T1000 (cell line): ENCODE results near the gene LHX5.

ENCODE experiments used
- DNase-seq: peaks from one replicate; lab custom pipeline; 2025; ENCODE audit warnings: mixed read lengths; lab: John Stamatoyannopoulos, UW

Gene LHX5

DNA sequence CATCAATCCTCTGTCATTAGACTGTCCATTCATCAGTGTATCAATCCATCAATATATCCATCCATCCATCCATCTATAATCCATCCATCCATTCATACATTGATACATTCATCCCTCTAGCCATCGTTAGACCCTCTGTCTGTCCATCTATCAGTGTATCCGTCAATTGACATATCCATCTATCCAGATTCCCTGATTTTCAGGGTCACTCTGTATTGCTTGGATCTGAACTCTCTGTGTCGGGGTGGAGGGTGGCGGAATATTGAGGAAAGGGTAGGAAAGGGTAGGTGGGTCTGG, 32.4 kb downstream of the LHX5 start:
- DNase-seq = no peak

DNA sequence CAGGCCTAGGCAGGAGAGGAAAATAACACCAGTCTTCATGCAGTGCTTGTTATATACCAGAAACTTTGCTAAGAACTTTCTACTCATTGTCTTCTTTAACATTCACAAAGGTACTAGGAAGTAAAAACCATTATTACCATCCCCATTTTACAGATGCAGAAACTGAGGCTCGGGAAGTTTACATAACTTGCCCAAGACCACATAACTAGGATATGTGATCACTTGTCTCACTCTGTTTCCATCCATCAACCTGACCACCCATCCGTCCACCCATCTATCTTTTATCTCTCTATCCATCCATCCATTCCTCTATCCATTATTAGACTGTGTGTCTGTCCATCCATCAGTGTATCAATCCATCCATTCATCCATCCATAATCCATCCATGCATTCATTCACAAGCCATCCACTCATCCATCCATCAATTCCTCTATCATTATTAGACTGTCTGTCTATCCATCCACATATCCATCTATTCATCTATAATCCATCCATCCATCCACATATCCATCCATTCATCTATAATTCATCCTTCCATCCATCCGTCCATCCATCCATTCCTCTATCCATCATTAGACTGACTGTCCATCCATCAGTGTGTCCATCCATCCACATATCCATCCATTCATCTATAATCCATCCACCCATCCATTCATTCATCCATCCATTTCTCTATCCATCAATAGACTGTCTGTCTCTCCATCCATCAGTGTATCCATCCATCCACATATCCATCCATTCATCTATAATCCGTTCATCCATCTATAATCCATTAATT, 33.0 kb downstream of the LHX5 start:
- no peak for DNase-seq

DNA sequence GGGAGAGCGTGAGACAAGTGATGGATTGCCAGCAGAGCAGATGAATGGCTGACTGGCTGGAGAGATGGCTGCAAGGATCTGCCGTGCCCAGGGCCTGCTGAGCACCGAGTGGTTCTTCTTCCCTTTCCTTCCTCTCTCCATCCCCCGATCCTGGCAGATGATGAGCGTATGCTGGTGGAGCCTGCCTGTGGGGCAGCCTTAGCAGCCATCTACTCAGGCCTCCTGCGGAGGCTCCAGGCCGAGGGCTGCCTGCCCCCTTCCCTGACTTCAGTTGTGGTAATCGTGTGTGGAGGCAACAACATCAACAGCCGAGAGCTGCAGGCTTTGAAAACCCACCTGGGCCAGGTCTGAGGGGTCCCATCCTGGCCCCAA, 34.0 kb downstream of the LHX5 start:
- DNase-seq = no peak

DNA sequence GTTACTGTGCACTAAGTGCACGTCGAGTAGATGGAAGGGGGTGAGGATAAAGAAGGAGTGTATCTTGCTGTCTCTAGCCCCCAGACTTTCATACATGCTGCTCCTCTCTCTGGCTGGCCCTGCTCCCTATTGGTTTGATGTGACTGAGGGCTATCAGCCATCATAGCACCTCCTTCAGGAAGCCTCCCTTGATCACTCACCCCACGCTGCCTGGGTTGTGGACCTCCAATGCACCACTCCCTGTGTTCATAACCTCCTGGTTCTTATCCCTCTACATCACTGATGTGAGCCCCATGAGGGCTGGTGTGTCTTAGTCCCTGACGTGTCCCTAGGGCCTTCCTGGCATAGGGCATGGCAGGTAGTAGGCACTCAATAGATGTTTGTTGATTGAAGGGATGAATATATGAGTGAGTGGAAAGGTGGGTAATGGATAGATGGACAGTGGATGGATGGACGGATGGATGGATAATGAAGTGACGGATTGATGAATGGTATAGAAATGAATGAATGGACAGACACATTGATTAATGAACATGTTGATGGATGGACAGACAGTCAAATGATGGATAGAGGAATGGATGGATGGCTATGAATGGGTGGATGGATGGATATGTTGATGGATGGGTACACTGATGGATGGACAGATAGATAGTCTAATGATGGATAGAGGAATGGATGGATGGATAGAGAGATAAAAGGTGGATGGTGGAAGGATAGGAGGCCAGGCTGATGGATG, 34.5 kb downstream of the LHX5 start:
- DNase-seq = no peak

DNA sequence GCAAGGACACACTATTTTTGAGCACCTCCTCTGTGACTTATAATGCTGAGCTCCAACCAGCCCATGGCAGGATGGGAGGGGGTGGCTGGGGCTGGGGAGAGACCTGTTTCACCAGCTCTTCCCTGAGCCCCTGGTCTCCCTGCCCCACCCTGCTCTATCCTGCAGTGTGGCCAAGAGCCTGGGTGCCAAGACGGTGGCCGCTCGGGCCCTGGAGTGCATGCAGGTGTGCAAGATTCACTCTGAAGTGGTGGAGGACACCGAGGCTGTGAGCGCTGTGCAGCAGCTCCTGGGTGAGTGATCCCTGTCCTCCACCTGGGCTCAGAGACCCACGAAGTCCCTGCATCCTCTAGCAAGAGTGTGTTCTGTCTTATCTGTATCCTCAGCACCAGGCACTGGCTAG, 35.1 kb downstream of the LHX5 start:
- no peak for DNase-seq

DNA sequence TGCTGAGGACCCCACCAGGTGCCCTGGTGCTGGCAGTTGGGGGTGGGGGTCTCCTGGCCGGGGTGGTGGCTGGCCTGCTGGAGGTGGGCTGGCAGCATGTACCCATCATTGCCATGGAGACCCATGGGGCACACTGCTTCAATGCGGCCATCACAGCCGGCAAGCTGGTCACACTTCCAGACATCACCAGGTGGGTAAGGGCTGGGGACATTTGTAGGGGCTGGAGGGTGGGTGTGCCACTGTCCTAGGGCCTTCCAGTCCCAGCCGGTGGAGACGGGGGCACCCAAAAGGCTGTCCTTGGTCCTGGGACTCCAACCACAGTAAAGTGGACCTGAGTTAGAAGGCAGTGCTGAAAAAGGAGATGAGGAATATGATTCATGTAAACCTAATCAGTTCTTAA, 36.3 kb downstream of the LHX5 start:
- DNase-seq = no peak

DNA sequence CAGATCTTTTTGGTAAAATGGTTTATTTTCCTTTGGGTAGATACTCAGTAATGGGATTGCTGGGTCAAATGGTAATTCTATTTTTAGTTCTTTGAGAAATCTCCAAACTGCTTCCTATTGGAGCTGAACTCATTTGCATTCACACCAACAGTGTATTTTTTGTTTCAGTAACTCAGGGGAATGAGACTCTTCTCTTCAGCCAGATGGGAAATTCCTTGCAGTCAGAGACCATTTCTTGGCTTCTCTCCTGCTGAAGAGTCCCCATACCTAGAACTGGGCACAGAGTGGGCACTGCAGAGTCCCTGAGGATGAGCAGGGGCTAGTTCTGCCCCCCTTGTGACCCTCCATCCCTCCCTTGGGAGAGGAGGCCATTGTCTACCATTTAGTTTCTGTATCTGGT, 38.7 kb downstream of the LHX5 start:
- DNase-seq = no peak

DNA sequence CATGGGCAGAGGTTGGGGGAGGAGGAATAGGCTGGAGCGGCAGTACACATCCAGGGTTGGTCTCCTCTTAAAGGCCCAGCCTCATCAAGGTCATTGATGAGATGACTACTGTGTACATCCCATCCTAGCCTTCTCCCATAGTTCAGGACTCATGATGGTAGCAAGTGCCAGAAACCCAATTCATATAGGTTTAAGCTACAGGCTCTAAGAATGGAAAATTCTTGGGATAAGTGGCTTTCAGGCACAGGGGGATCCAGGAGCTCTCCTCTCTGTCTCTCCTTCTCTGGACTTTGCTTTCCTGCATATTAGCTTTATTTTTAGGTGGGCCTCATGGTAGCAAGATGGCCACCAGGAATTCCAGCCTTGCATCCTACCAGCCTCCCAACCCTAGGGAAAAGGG, 43.2 kb downstream of the LHX5 start:
- no peak for DNase-seq

DNA sequence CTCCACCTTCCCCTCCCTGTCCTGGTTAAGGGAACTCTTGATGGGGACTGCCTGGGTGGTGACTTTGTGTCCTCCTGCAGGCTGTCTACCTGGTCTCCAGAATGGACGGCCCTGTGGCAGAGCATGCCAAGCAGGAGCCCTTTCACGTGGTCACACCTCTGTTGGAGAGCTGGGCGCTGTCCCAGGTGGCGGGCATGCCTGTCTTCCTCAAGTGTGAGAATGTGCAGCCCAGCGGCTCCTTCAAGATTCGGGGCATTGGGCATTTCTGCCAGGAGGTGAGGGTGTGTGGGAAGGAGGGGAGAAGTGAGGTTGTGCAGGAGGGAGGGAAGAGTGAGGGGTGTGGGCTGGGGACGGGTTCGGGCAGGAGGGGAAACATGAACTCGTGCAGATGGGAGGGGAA, 43.8 kb downstream of the LHX5 start:
- DNase-seq = no peak

DNA sequence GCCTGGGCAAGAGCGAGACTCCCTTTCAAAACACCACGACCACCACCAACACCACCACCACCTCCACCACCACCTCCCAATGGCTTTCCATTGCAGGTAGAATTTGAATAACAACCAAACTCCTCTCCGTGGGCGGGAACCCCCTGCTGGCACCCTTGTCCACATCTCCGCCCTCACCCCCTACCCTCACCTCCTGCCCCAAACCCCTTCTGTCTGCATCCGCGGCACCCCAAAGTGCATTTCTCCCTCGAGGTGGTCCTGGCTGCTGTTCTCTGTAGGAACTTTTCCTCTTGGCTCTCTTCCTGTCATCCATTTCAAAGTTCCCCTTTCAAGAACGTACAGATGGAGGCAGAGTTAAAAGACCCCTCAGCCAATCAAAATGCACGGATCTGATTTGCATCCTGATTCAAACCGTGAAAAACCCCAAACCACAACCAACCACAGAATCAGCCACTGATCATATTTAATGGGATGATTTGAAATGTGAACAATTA, 45.7 kb downstream of the LHX5 start:
- DNase-seq = no peak

DNA sequence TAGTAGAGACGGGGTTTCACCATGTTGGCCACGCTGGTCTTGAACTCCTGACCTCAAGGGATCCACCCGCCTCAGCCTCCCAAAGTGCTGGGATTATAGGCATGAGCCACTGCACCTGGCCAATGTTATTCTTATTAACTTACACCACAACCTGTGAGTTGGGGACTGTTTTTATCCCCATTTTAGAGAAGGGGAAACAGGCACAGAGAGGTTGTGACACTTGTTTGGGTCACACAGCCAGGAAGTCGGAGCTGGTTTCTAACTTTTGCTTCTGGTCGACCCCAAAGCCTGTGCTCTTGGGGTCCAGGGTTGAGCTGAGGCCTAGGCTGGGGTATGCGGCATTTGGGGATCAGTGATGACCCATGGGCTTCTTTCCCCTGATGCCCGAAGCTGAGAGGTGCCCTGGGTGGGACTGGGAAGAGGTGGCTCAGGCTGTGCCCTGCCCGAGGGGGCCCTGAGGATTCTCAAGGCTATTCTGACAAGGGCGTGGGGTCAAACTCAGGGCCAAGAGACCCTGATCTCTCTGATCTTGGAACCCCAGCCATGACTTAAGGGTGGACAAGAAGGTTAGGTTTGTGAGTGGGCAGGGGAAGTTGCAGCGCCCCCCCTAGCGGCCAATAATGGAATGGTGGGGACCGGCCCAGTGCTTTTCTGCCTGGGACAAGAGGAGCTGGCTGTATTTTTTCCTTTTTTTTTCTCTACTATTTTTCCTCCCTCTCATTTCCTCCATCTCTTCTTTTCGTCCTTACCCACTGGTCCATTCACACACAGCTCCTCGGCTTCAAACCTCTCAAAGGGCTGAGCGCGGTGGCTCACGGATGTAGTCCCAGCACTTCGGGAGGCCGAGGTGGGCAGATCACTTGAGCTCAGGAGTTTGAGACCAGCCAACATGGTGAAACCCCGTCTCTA, 46.5 kb downstream of the LHX5 start:
- DNase-seq = no peak

DNA sequence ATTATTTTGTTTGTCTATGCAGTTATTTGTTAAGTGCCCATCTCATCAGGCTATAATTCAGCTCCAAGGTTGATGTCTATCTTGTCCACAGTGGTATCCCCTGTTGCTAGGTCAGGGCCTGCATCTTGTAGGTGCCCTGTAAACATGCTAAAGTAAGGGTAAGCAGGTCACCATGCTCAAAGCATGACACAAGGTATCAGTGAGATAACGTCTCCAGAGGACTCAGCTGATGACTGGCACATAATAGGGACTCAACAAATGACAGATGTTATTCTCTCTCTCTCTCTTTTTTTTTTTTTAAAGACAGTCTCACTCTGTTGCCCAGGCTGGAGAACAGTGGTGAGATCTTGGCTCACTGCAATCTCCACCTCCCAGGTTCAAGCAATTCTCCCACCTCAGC, 47.2 kb downstream of the LHX5 start:
- no peak for DNase-seq

DNA sequence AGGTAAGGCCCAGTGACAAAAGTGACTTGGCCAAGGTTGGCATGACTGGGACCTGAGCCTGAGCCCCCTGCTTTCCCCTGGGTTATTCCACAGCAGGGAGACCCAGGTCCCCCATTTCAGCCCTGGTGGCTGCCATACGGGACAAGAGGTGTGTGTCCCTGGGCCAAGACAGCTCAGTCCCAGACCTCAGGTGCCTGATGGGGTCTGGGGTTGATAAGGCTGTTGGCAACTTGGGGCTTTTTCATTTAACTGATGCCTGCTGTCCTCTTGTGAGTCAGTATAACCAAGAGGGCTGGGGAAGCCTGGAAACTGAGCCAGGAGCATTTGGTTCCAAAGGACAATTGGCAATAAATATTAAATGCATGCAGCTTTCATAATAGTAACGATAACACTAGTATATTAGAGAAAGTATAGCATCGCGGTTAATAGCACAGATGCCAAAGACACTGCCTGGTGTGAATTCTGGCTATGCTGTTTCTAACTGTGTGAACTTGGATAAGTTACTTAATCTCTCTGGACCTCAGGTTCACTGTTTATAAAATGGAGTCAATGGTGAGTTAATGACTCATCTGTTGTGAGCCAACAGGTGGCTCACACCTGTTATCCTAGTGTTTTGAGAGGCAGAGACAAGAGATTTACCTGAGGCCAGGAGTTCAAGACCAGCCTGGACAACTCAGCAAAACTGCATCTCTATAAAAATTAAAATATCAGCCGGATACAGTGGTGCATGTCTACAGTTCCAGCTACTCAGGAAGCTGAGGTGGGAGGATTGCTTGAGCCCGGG, 48.6 kb downstream of the LHX5 start:
- no peak for DNase-seq

DNA sequence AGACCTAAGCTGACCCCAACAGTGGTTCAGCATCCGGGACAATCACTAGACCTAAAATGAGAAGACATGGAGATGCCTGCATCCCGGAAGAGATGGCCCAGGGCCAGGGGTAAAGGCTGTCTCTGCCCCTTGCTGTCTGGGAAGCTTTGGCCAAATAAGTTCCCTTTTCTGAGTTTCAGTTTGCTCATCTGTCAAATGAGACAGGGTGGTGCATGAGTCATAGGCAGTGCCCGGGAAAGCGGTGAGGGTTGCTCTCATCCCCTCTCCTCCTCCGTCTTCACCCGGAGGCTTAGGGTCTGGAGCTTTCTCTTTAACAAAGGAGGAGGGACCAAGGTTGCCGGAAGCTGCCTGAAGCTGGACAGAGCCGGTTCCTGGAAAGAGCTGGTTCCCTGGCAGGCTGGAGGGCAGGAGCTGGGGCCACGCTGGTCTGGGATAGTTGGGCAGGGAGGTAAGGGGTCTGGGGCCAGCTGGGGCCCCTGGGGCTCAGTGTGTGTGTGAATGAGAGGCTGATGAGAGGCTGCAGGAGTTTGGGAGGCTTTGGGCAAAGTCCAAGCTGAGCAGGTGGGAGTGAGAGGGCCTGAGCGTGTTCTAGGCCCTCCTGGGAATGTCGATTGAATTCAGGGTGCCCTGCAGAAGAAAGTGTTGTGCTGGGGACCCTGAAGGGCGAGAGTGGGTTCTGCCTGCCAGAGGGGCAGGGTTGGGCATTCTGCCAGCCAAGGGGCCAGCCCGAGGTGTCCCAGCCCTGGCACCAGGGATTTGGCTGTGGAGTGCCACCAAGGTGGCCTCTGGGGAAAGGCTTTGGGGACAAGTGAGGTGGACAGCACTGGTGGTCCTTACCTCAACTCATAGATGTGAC, 49.4 kb downstream of the LHX5 start, which contains the start of gene SDSL:
TSS of gene SDSL (plus strand) at position 351 of the 856 bp plus-strand sequence. CDS start 5,603 bp downstream, outside the sequence.
- DNase-seq = peak; percentile 54

DNA sequence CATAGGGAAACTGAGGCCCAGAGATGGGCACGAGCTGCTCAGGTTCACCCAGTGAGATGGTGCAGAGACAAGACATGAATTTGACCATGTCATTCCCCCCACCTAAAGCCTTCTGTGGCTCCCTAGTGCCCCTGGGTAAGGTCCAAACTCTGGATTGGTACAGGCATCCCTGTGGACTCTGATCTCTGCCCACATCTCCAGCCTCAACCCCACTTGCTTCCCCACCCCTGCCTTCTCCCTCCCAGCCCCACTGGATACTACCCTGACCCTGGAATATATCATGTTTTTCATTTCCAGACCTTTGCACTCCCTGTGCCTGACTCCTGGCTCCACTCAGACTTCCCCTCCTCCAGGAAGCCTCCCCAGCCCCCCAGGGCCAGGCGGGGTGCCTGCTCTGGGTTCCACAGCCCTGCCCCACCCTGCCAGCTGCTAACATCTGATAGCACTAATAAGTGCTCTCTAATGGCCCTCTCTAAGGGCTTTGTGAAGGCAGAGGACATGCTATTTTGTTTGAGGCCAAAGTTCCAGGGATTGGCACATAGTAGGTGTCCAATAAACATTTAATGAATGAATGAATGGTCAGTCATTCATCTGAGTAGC, 50.6 kb downstream of the LHX5 start:
- DNase-seq = no peak

DNA sequence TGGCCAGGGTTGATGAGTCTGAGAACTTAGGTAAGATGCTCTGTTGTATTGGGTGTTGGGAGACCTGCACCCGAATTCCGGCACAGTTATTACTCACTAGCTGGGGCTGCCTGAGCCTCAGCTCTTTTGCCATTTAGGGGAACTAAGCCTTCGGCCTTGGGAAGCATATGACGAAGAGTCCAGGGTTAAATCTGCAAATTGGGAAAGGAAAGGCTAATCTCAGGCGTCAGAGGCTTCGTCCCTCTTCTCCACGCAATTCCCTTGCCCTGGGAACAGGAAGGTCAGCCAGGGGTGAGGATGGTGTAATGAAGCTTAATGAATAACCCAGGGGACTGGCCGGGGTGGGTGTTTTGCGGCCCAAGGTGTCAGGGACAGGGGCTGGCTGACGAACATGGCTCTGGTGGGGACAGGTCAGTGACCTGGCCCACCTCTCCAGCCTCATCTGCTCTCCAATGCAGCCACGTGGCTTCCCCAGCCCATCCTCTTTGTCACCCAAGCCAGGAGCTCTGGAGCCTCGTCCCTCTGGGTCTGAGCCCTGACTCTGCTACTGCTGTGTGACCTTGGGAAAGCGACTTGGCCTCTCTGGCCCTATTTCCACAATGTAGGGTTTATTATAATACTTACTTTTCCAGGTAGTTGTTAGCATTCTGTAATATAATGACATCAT, 53.3 kb downstream of the LHX5 start:
- no peak for DNase-seq

DNA sequence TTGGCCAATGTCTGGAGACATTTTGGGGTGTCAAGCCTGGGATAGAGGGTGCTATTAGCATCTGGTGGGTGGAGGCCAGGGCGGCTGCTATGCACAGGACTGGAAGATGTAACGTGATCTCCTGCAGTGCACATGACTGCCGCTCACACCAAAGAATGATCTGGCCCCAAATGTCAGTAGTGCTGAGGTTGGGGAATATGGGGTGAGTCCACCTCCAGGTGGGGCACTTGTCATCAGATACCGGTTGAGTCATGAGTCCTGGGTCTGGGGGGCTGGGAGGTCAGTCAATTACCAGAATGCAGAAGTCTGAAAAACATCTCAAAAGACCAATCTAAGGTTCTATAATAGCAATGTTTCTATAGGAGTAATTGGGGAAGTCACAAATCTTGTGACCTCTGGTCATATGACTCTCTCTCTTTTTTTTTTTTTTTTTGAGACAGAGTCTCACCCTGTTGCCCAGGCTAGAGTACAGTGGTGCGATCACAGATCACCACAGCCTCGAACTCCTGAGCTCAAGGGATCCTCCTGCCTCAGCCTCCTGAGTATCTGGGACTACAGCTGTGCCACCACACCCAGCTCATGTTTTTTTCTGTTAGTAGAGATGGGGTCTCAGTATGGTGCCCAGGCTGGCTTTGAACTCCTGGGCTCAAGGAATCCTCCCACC, 55.4 kb downstream of the LHX5 start:
- no peak for DNase-seq

DNA sequence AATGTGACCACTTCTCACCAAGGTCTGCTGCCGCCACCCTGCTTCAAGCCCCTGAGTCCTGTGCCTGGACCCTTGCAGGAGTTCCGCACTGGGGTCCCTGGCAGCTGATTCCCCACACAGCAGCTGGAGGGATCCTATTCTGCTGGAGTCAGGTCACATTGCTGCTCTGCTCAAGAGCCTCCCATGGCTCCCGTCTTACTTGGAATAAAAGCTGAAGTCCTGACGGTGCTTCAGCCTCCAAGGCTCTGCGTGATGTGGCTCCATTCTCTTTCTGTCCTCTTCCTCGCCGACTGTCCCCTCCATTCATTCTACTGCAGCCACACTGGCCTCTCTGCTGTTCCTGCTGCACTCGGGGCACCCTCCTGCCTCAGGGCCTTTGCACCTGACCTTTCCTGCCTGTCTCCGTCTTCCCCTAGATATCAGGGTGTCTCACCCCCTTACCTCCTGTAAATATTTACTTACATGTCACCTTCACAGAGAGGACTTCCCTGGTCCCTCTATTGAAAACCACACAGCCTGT, 57.1 kb downstream of the LHX5 start:
- DNase-seq = no peak

DNA sequence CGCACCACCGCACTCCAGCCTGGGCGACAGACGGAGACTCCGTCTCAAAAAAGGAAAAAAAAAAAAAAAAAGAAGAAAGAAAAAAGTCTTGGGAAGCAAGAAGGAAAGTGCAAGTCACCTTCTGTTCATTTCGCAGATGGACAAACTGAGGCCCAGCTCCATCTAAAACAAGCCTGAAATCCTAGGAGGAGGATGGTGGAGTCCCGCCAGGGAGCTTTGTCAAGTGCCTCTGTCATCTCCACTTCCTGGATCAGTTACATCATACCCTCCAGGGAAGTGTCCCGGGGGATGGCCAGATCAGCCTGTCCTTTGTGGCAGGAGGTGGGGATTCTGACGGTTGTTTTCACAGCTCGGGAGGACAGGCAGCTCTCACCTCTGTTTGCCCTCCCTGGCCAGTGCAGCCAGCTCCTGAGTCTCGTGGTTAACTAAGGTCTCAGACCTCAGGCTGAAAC, 58.2 kb downstream of the LHX5 start:
- DNase-seq = no peak
